ENCODE data around the gene OGFOD1.
"Not testable (repeated sequence)": the region's sequence is repeated elsewhere in the genome, so short reads cannot be mapped to it uniquely, and the experiment has no call there.

Gene OGFOD1

DNA sequence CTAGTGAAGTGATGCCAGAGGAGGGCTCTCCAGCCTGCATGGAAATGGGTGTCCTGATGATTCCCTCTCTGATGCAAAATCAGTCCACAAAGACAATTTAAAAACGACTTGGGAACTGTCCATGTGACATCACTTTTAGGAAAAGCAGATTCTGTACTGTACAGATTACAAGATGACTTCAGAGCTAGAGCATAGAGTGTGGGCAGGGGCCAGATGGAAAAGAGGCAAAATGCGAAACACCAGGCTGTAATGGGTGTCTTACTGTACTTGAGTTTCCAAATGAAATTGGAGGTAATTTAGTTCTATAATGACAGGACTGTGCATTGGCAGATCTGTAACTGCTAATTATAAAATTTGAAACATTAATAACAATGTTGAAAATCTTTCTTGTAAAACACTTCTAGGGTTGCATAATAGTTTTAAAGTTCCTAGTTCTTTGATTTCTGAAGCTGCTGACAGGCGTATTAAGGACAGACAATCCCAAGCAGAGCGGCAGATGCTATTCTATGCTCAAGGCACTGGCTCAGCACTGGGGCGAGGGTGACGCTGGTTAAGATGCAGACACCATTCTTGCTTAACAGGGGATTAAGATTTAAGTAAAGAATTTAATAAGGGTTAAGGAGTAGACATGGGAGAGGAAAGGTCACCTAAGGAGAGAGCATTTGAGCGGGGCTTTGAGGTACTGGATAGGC, 29.6 kb downstream of the OGFOD1 start:
- DNase-seq (ENCODE audit: low read depth), result no peak

DNA sequence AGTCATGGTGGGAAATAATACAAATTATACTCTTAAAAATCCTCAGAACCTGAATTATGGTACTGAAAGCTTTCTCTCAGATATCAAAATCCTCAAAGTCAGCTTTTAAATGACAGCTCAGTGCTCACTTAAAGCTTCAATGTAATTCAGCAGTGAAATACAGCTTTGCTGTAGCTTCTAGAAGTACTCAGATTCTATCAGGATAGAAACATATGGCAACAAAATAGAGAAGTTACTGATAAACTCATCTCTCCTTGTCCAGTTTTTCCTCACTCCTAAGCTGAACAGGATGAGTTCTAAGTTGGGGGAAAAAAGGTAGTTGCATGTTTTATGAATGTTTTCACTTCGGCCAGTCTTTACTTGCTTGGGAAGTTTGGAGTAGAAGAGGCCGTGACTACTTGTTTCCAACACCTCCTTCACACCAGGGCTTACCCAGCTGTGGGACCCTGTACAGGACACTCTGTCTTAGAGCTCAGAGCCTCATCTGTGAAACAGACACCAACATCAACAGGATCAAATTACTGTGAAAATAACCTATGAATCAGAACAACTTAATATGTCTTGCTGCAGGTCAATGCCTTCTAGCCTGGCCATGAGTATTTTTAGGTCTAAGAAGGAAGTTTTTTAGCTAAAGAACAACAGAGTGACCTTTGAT, 30.2 kb downstream of the OGFOD1 start:
- DNase-seq (ENCODE audit: low read depth), result no peak

DNA sequence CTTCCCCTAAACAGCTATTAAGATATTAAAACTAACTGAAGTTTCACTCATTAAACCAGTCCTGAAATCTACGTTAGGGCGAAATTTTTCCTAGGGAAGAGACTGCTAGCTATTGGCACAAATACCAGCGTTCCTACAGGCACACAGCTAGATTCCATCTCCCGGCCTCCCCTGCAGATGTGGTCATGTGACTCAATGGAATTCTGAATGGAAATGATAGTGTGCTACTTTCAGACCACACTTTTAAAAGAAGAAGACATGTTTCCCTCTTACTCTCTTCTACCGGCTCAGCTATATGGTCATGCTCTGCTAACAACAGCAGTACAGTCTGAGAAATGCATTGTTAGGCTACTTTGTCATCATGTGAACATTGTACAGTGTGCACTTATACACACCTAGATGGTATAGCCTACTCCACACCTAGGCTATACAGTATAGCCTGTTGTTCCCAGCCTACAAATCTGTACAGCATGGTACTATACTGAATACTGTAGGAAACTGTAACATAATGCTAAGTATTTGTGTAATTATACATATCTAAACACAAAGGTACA, 31.4 kb downstream of the OGFOD1 start:
- no peak for DNase-seq (ENCODE audit: low read depth)

DNA sequence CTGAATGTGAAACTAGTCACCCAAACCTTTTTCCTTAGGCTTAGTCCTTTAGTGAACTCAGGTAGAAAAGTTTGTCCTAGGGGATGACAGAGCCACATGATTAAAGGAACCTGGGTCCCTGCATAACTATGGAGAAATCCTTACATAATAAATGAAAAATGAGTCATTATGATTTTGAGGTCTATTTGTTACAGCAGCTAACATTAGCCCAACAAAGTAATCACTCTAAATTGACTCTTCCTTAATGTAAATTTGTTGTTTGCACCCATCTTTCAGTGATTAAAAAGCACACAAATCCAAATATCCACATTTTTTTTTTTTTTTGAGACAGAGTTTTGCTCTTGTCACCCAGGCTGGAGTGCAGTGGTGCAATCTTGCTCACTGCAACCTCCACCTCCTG, 32.0 kb downstream of the OGFOD1 start:
- no peak for DNase-seq (ENCODE audit: low read depth)

DNA sequence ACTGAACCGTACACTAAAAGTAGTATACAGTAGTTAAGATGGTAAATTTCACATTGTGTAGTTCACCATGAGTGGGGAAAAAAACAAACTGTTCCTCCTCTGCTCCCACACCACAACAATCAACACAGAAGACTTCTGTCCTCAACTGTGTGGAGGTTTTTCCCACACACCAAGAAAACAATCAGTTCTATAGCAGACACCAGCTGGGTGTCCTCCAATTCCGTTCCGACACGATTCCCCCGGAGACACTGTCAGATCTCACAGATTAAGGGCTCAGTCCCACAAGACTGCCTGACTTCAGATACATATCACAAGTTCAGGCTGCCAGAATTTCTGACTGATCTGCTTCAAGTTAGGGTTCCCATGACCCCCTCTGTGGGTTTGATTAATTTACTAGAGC, 36.7 kb downstream of the OGFOD1 start:
- no peak for DNase-seq (ENCODE audit: low read depth)

DNA sequence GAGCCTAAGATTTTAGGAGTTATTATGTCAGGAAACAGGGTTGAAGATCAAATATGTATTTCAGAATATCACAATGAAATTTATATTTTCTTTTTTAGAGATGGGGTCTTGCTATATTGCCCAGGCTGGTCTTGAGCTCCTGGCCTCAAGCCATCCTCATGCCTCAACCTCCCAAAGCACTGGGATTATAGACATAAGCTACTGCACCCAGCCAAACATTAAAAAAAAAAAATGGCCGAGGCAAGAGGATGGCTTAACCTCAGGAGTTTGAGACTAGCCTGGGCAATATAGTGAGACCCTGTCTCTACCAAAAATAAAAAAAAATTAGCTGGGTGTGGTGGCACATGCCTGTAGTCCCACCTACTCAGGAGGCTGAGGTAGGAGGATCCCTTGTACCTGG, 37.5 kb downstream of the OGFOD1 start:
- not testable (repeated sequence) for DNase-seq (ENCODE audit: low read depth)

DNA sequence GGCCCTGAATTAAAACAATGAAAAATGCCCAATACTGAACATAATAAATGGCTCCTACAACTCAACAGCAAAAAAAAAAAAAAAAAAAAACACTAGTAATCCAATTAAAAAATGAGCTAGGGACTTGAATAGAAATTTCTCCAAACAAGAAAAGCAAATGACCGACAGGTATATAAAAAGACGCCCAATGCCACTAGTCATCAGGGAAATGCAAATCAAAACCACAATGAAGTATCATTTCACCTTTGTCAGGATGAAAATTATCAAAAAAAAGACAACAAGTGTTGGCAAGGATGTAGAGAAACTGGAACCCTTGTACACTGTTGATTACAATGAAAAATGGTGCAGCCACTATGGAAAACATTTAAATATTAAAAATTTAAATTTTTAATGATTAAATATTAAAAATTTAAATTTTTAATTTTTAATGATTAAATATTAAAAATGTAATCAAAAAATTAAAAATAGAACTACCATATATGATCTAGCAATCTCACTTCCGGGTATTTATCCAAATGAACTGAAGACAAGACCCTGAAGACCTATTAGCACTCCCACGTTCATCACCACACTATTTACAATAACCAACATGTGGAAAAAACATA, 40.4 kb downstream of the OGFOD1 start:
- no peak for DNase-seq (ENCODE audit: low read depth)

DNA sequence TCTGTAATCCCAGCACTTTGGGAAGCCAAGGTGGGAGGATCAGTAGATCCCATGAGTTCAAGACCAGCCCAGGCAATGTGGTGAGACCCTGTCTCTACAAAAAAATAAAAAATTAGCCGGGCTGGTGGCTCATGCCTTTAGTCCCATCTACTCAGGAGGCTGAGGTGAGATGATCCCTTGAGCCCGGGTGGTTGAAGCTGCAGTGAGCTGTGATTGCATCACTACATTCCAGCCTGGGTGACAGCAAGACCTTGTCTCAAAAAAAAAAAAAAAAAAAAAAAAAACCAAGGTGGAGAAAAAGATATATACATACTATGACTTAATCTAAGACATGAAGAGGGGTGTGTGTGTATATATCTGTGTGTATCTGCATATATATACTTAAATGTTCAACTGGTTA, 41.8 kb downstream of the OGFOD1 start:
- DNase-seq (ENCODE audit: low read depth), result no peak

DNA sequence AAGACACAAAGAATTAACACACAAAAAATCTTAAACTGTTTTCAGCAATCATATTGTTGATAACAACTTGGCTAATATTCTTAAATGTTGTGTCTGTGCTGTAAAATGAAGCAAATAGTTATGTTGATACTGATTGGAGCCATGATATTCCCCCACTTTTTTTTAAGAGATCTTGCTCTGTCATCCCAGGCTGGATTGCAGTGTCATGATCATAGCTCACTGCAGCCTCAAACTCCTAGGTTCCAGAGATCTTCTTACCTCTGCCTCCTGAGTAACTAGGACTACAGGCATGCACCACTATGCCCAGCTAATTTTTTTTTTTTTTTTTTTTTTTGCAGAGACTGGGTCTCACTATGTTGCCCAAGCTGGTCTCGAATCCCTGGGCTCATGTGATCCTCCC, 42.5 kb downstream of the OGFOD1 start:
- no peak for DNase-seq (ENCODE audit: low read depth)

DNA sequence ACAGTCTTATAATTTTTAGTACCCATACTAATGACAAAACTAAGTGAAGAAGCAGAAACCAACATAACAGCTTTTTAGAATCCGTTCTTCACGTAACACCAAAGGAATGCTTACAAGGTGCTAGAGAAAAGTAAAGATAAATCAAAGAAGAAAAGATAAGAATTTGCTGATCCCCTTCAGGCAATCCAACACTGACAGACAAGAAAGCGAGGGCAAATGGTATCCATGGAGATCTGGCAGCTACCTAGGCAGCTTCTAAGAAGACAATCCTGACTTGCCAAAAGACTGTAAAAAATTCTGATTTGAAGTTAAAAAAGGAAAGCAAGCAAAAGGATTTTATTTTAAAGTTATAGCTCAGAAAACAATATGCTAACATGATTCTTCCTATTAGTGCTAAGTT, 53.8 kb downstream of the OGFOD1 start:
- DNase-seq (ENCODE audit: low read depth), result no peak

DNA sequence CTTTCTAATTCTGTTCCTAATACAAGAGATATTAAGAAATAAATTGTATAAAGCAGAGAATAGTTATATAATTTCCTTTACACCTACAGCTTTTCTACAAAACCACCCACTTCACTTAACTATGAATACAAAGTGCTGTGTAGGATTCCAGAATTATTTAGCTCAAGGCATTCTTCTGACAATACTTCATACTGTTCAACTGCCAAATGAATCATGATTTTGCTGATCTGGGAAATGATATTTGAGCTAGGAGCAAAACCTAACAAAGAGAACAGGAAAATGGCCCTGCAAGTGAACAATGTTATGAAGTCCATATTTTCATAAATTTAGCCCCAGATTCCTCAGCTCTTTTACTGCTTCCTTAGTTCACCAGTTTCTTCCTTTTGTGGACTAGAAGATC, 55.6 kb downstream of the OGFOD1 start:
- DNase-seq (ENCODE audit: low read depth), result no peak

DNA sequence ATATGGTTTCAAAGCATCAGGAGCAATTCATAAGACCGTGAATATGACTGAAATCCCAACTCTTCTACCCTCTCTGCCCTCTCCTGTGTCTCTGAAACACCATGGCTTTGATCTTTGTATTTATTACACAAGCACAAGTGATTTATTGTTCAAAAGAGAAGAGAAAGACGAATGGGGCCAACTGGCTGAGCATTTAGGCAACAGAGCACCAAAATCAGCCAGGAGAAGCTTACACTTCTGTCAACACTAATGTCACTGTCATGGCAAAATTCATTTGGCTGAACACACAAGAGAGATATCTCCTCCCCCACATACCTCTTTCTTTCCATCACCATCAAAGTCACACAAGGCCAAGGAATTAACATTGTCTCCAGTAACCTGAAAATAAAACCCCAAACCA, 59.2 kb downstream of the OGFOD1 start:
- DNase-seq (ENCODE audit: low read depth), result no peak

DNA sequence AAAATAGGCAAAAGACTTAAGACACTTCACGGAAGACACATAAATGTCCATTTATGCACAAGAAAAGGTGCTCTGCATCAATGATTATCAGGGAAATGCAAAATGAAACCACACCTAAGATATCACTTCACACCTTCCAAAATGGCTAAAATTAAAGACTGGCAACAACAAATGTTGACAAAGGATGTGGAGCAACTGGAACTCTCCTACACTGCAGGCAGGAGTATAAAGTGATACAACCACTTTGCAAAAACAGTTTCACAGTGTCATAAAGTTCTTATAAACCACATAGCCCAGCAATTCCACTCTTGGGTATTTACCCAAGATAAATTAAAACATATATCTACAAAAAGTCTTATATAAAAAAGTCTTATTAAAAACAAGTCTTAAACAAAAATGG, 60.7 kb downstream of the OGFOD1 start:
- DNase-seq (ENCODE audit: low read depth), result no peak

DNA sequence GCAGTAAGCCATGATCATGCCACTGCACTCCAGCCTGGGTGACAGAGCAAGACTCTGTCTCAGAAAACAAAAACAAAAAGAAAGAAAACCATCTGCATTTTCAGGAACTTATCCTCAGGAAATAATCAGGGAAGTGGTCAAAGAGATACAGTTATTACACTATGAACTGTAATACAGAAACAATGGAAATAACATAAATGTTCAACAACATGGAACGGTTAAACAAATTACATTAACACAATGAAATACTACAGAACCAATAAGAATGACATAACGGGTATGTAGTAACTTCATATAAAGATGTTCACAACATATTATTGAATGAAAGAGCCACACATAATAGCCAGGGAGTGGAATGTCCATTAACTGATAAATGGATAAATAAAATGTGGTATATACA, 61.7 kb downstream of the OGFOD1 start:
- DNase-seq (ENCODE audit: low read depth), result no peak

DNA sequence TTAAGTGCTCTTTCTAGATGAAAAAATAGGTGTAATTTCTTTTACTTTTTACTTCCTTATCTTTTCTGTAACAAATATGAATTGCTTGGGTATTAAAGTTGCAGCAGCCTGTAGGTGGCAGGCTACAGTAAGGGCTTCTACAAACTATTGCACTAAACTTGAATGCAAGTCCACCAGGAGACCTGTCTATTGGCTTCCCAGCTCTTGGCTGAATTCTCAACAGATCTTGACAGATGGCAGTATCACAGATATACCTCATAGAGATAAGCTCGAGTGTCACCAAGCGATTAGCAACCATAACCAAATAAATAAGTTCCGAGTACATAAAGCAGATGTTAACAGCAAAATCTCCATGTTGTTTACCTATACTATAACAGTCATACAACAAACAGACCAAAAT, 62.6 kb downstream of the OGFOD1 start:
- no peak for DNase-seq (ENCODE audit: low read depth)

DNA sequence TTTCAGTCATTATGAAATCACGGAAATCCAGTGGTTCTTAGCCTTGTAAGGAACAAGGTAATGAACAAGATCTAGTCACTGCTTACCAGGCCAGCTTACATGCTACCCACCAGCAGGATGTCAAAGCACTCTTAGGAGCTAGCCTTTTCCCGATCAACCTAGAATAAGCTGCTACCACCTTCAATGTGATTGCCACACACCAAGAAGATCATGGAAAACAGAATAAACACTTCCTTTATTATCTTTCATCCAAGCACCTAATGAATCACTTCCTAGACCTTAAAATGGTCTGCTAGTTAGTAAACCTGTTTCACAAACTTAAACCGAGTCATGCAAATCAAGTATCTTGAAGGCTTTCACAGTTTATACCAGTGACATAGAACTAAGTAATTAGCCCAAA, 63.5 kb downstream of the OGFOD1 start:
- no peak for DNase-seq (ENCODE audit: low read depth)

DNA sequence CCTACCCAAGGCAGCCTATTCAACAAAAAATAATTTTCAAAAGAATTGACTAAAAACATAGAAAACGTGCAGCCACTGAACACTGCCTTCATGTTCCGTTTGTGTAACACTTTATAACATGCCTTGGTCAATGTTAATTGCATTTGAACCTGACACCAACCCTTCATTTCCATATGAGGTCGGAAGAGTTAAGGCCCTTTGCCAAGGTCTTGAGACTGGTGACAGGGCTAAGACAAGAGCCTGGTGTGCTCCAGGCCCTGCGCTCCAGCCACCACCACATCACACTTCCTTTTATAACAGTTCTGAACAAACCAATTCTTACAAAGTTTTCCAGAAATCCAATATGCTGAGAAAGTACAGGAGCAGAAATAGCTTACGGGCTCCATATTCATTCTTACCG, 64.3 kb downstream of the OGFOD1 start:
- DNase-seq (ENCODE audit: low read depth), result no peak

DNA sequence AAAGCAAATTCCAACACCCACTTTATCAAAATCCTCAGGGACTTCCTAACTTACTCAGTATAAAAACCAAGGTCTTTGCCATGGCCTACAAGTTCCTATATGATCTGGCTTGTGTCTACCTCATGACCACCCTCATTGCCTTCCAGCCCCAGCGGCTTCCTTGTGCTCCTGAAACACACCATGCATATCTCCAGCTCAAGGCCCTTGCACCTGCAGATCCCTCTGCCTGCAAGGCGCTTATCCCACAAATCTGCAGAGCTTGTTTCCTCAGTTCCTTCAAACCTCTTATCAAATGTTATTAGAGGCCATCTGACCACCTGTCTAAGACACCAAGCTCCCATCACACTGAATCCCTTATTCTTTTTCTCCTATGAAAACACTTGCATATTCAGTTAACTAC, 65.9 kb downstream of the OGFOD1 start:
- no peak for DNase-seq (ENCODE audit: low read depth)

DNA sequence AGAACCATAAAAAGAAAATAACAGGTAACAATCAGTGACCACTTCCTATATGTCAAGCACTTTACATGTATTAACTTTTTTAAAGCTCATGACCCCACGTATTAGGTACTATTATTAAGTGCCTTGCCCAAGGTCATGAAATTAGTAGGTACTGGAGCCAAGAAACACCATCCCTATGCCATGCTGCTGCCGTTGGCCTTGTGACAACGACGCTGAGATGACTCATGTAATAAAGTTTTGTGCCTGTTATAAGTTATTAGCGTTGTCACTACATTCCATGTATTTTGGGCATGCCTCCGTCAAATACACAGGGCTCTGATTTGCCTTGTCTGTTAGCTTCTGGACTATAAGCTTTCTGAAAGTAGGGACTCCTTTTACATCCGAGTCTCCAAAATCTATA, 67.1 kb downstream of the OGFOD1 start:
- no peak for DNase-seq (ENCODE audit: low read depth)

DNA sequence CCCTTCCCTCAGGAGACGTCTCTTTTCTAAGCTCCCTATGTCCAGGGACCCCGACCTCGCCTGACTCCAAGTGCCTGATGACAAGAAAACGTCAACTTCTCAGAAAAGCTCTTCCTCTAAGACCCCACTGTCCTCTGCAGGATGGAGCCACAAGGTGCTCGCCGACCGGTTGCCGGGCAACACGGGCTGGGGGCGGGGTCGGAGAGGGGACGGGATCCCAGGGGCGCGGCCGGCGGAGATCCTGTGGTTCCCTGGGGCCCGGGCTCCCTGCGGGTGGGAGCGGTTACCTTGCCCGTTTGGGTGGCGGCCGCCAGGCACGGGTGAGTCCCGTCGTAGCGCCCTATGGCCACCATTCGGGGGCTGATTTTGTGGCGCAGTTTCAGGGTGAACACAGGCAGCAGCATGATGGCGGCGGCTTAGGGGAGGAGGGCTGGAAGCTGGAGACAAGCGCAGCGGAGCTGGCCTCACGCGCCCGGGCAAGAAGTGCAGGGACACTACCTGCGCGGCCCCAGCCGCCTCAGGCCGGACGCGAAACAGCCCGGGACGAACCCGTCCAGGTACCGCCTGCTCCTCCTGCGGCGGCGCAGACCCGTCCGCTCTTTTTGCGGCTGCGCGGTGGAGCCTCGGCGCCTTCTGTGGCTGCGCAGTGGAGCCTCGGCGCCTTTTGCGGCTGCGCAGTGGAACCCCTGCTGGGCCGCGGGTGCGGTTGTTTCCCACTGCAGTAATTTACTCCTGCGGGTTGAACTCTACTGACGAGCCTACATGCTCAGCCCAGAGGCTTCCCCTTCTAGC, 68.3 kb downstream of the OGFOD1 start, which contains the start of gene BBS2:
Gene BBS2, minus strand, starts transcription at position 566 of the 792 bp plus-strand sequence. Its CDS starts 162 bp downstream, at position 404.
- peak; percentile 91 for DNase-seq (ENCODE audit: low read depth)

DNA sequence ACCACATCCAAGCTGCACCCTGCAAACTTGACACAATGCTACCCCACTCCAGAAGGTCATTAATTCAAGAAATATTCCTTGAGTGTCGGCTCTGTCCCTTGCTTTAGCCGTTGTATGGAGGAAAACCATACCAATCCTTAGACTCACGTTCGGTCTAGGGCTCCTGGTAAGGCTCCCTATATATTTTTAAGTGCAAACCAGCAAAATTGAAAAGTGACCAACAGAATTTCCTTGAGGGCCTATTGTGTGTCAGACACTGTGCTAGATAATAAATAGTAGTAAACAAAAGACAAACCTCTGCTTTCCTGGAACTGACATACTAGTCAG, 68.9 kb downstream of the OGFOD1 start:
- DNase-seq (ENCODE audit: low read depth), result no peak

DNA sequence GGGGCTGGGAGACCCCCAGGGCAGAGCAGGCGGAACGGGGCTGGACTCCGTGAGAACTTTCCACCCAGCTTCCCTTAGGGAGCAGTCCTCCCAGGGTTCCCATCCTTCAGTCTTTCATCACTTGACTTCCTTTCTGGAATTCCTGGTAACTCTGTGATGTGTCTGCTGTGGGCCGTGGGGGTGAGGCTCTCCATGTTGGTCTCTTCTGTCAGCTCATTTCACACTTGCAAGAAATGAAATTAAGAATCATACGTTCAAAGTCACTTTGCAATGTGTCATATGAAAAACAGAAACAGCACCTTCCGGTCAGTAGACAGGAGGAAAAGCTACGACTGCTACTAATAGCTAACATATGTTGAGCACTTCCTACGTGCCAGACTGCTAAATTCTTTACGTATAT, 73.9 kb downstream of the OGFOD1 start:
- no peak for DNase-seq (ENCODE audit: low read depth)
